GM12801 (cell line): Measurements from ENCODE around the gene LRCH1.

Source experiments
- CTCF ChIP-seq: IDR thresholded peaks from one replicate; pipeline ENCODE4 v1.5.1; 2011; ENCODE audit warnings: control low read depth; ENCODE audit not compliant: insufficient read length; ENCODE audit errors: extremely low read depth

Gene LRCH1

GRCh38 chr13:46612267-46612666, 59.3 kb downstream of the LRCH1 start:
- no peak for TF ChIP-seq CTCF

GRCh38 chr13:46613409-46614049, 60.6 kb downstream of the LRCH1 start:
- TF ChIP-seq CTCF: no peak

- TF ChIP-seq CTCF: no peak
Observed at GRCh38 chr13:46614582-46614981, 61.6 kb downstream of the LRCH1 start.

- TF ChIP-seq CTCF: no peak
Observed at GRCh38 chr13:46615888-46616531, 63.0 kb downstream of the LRCH1 start.

- no peak for TF ChIP-seq CTCF
Observed at GRCh38 chr13:46617229-46617721, 64.3 kb downstream of the LRCH1 start.

GRCh38 chr13:46617885-46618284, 64.9 kb downstream of the LRCH1 start:
- TF ChIP-seq CTCF: no peak

GRCh38 chr13:46618694-46619254, 65.8 kb downstream of the LRCH1 start:
- TF ChIP-seq CTCF: no peak
